BJ (cell line): ENCODE measurements around the gene BACE2. TPM values are rescaled to one million over a fixed set of nuclear protein-coding genes. Genes with fewer than 3 reads are reported as not detected.
"Not testable (repeated sequence)": the region's sequence is repeated elsewhere in the genome, so short reads cannot be mapped to it uniquely, and the experiment has no call there.

ENCODE experiments used
- CTCF ChIA-PET: fragments of 350-600 bp; formaldehyde crosslinking; extraction: SDS; loops from one replicate; lab custom pipeline; 2021; ENCODE audit warnings: antibody characterized with exemption, inconsistent platforms; lab: Yijun Ruan, JAX
- POLR2A ChIA-PET: fragments of 300-600 bp; sonication (Branson Sonifier 250); formaldehyde crosslinking; extraction: SDS; loops from one replicate; lab custom pipeline; 2021; ENCODE audit warnings: antibody characterized with exemption; lab: Charles Lee
- DNase-seq: peaks from one replicate; pipeline ENCODE4 v3.0.0-alpha.2; 2011; ENCODE audit warnings: low read depth
- H3K27me3 ChIP-seq: 2 replicates; pipeline ENCODE4 v1.6.0; 2011; ENCODE audit warnings: low read length; ENCODE audit not compliant: control insufficient read depth, insufficient read depth
- H3K36me3 ChIP-seq: 2 replicates; pipeline ENCODE4 v1.5.1; 2011; ENCODE audit warnings: low read length; ENCODE audit not compliant: control insufficient read depth, insufficient read depth
- H3K4me3 ChIP-seq: 2 replicates; pipeline ENCODE4 v1.5.1; 2011; ENCODE audit warnings: low read depth, mild to moderate bottlenecking, control low read depth, low read length
- polyA plus RNA-seq: library from polyadenylated mRNA; depleted of rRNA; stranded (reverse); fragments of >200 nt; gene quantifications from 2 replicates; pipeline ENCODE4 v1.2.3, GENCODE V29; 2011
- TF ChIP-seq, protein P1 (sequence below): IDR thresholded peaks from 2 replicates; pipeline ENCODE4 v1.5.1; 2011; ENCODE audit warnings: low read depth, mild to moderate bottlenecking, control low read depth, inconsistent platforms, low read length, moderate library complexity; ENCODE audit not compliant: insufficient read depth

Gene BACE2
- polyA plus RNA-seq, 1 experiment = 38.5 TPM

GRCh38 chr21:41186755-41187536 lies 19.0 kb downstream of the BACE2 start:
- DNase-seq = no peak
- ChIA-PET CTCF (interaction anchor here (1.3 kb wide), 1 partner anchor 17 kb away, joined by 4 read pairs; no protein-coding TSS in a partner anchor), POLR2A (no interaction called here)
- no peaks in the 10 kb centered on the region for H3K27me3 ChIP-seq
- TF ChIP-seq, protein P1, sequence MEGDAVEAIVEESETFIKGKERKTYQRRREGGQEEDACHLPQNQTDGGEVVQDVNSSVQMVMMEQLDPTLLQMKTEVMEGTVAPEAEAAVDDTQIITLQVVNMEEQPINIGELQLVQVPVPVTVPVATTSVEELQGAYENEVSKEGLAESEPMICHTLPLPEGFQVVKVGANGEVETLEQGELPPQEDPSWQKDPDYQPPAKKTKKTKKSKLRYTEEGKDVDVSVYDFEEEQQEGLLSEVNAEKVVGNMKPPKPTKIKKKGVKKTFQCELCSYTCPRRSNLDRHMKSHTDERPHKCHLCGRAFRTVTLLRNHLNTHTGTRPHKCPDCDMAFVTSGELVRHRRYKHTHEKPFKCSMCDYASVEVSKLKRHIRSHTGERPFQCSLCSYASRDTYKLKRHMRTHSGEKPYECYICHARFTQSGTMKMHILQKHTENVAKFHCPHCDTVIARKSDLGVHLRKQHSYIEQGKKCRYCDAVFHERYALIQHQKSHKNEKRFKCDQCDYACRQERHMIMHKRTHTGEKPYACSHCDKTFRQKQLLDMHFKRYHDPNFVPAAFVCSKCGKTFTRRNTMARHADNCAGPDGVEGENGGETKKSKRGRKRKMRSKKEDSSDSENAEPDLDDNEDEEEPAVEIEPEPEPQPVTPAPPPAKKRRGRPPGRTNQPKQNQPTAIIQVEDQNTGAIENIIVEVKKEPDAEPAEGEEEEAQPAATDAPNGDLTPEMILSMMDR = no peak
- no peak overlapping the region for H3K4me3 ChIP-seq
- H3K36me3 ChIP-seq = no peaks in the 10 kb centered on the region

DNA sequence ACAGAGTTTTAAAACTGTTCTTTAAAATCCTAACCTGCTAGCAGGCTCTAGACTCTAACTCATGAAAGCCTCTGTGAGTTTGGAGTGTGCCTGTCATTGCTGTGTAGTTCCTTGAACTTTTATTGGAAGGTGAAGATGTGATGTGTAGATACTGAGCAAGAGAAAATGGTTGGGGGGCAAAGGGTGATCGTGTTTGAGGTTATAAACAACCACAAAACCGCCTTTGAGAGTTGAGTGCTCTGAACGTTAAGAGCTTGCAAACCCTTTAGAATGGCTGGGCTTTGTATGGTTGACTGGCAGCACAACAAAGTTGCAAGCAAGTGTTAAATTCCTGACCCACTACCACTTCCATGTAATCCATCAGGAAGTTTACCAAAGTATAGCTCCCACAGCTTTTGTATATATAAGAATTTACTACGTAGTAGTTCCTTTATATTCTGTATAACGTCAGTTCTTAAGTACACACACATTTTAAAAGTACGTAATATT lies 19.6 kb downstream of the BACE2 start:
- no peaks in the 10 kb centered on the region for H3K27me3 ChIP-seq
- H3K4me3 ChIP-seq = no peak overlapping the region
- no peaks in the 10 kb centered on the region for H3K36me3 ChIP-seq
- TF ChIP-seq, protein P1 = no peak
- ChIA-PET POLR2A (no interaction called here), CTCF (no interaction called here)
- DNase-seq = no peak

DNA sequence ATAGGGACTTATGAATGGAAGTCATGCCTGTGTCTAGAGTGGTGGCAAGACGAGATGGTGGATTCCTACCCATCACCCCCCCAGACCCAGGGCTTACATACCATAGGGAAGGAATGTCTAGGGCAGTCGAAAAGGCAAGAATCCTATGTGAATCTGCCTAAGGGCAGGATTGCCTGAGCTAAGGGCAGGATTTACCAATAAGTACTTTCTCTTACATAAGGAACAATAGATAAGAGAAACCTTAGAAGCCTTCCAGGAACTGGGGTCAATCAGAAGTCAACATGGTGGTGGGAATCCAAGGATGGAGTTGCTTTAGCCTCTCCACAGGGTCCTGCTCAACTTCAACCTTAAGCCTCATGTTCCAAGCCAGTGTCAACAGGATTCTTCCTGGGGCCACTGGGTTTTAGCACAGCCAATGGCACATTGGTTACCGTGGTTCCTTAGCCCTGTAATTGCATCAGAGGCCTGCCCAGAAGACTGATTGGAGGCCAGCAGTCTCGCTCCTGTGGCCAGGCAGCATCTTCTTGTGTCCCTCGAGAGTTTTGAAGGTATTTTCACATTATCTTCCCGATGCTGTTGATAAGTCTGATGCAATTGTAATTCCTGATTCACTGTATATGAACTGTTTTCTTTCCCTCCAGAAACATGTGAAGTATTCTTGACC lies 20.7 kb downstream of the BACE2 start:
- H3K4me3 ChIP-seq = no peak overlapping the region
- H3K27me3 ChIP-seq = no peaks in the 10 kb centered on the region
- no peak for DNase-seq
- no peaks in the 10 kb centered on the region for H3K36me3 ChIP-seq
- ChIA-PET POLR2A (no interaction called here), CTCF (no interaction called here)
- TF ChIP-seq, protein P1 = no peak

DNA sequence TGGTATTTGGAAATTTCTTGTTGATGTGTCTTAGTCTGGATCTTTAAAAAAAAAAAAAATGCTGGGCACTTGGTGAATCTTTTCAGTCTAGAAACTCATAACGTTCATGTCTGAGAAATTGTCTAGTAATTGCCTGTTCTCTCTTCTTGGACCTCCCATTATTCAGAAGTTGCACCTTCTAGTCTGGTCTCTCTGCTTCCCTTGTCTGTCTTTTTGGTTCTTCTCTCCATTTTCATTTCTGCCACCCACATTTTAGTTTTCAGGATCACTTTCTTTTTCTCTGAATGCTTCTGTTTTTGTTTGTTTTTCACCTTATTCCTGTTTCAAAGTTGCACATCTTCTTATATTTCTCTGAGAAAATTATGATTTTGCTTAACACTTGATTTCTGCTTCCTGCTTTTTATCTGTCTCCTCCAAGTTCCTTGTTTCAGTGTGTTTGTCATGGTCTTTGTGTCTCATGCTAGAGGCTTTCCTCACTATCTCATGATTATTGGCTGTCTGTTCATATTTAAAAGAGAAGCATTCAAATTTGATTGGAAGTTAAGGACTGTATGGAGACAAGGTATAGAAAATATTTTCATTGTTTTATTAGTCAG lies 21.3 kb downstream of the BACE2 start:
- ChIA-PET POLR2A (no interaction called here), CTCF (no interaction called here)
- no peaks in the 10 kb centered on the region for H3K36me3 ChIP-seq
- H3K4me3 ChIP-seq = no peak overlapping the region
- DNase-seq = no peak
- H3K27me3 ChIP-seq = no peaks in the 10 kb centered on the region
- TF ChIP-seq, protein P1 = no peak

DNA sequence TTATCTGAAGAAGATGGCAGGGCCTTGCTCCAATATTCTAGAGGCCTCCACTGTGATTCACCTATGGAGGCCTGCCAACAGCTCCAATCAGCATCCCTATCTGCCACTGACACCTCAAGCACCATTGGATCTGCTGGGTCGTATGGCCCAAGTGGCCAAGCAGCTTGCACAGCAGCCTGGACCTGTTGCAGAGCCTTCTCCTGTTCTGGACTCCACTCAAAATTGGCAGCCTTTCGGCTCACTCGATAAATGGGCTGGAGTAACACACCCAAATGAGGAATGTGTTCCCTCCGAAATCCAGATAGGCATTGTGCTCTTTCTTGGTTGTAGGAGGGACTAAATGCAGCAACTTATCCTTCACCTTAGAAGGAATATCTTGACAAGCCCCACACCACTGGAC lies 24.6 kb downstream of the BACE2 start:
- H3K4me3 ChIP-seq, POLR2A ChIA-PET: not testable (repeated sequence)

More for the DNA sequence above, 24.6 kb downstream of the BACE2 start:
- H3K27me3 ChIP-seq, DNase-seq, CTCF ChIA-PET, H3K36me3 ChIP-seq: not testable (repeated sequence)
